CD4-positive, CD25-positive, alpha-beta regulatory T cell (primary cell): ENCODE measurements around the gene BOK. TPM values are rescaled to one million over a fixed set of nuclear protein-coding genes. Genes with fewer than 3 reads are reported as not detected.

Experiments
- ATAC-seq, 2 donors: fragments of 150-1000 bp; cut with Tn5 transposase; one replicate each; pipeline ENCODE4 v1.10.0; 2021; ENCODE audit warnings: low read depth in 2 of 2, moderate number of reproducible peaks in 2 of 2, moderate library complexity in 1 of 2
- DNase-seq, 3 donors: peaks; one replicate each; pipeline versions ENCODE4 v3.0.0 to v3.0.0-alpha.2; 2012 to 2022; ENCODE audit warnings: mixed read lengths in 1 of 3
- H3K27ac ChIP-seq: one replicate; pipeline ENCODE4 v1.7.0; 2013; ENCODE audit warnings: mild to moderate bottlenecking, low read length; ENCODE audit not compliant: insufficient read depth, poor library complexity, severe bottlenecking
- H3K27me3 ChIP-seq: one replicate; pipeline ENCODE4 v1.7.0; 2013; ENCODE audit warnings: low read length; ENCODE audit not compliant: control insufficient read depth, insufficient read depth
- H3K36me3 ChIP-seq: one replicate; pipeline ENCODE4 v1.7.0; 2013; ENCODE audit warnings: mild to moderate bottlenecking, low read length, moderate library complexity; ENCODE audit not compliant: control insufficient read depth, insufficient read depth
- H3K4me1 ChIP-seq: 2 replicates; pipeline ENCODE4 v1.7.0; 2013; ENCODE audit warnings: mild to moderate bottlenecking, low read length; ENCODE audit not compliant: insufficient read depth, control insufficient read depth, poor library complexity, severe bottlenecking
- H3K4me3 ChIP-seq: one replicate; pipeline ENCODE4 v1.7.0; 2013; ENCODE audit warnings: low read depth, mild to moderate bottlenecking, low read length, moderate library complexity
- H3K9me3 ChIP-seq, 2 experiments: 1 replicate in 1 of 2; 2 replicates in 1 of 2; pipeline ENCODE4 v1.7.0; 2013; ENCODE audit warnings: low read length in 2 of 2, mild to moderate bottlenecking in 1 of 2, moderate library complexity in 1 of 2; ENCODE audit not compliant: control insufficient read depth in 2 of 2
- H3K27ac Mint-ChIP-seq, 3 donors: one replicate each; pipeline ENCODE4 v1.8.0; 2020 to 2022; ENCODE audit warnings: mild to moderate bottlenecking in 3 of 3, mixed read lengths in 3 of 3, moderate library complexity in 2 of 3
- H3K27me3 Mint-ChIP-seq: one replicate; pipeline ENCODE4 v1.8.0; 2022; ENCODE audit warnings: mild to moderate bottlenecking, mixed read lengths
- H3K36me3 Mint-ChIP-seq: one replicate; pipeline ENCODE4 v1.8.0; 2020; ENCODE audit warnings: mixed read lengths
- H3K4me1 Mint-ChIP-seq, 4 donors: one replicate each; pipeline ENCODE4 v1.8.0; 2020 to 2022; ENCODE audit warnings: mixed read lengths in 4 of 4, mild to moderate bottlenecking in 1 of 4
- H3K4me3 Mint-ChIP-seq, 4 donors: one replicate each; pipeline ENCODE4 v1.8.0; 2020 to 2022; ENCODE audit warnings: mild to moderate bottlenecking in 4 of 4, mixed read lengths in 4 of 4, moderate library complexity in 3 of 4
- H3K9me3 Mint-ChIP-seq, 7 donors: one replicate each; pipeline ENCODE4 v1.8.0; 2020 to 2022; ENCODE audit warnings: mixed read lengths in 7 of 7, mild to moderate bottlenecking in 3 of 7, moderate library complexity in 2 of 7
- polyA plus RNA-seq, 4 donors: library from polyadenylated mRNA; unstranded; fragments of 300-500 nt; fragmentation: Illumina TruSeq; gene quantifications; one replicate each; pipeline ENCODE4 v1.2.3, GENCODE V29; 2021
- total RNA-seq: library from RNA; stranded (reverse); gene quantifications from one replicate; pipeline ENCODE4 v1.2.3, GENCODE V29; 2022

The BOK gene
- total and polyA plus RNA-seq, 5 donors from 2014 or later = not detected

DNA sequence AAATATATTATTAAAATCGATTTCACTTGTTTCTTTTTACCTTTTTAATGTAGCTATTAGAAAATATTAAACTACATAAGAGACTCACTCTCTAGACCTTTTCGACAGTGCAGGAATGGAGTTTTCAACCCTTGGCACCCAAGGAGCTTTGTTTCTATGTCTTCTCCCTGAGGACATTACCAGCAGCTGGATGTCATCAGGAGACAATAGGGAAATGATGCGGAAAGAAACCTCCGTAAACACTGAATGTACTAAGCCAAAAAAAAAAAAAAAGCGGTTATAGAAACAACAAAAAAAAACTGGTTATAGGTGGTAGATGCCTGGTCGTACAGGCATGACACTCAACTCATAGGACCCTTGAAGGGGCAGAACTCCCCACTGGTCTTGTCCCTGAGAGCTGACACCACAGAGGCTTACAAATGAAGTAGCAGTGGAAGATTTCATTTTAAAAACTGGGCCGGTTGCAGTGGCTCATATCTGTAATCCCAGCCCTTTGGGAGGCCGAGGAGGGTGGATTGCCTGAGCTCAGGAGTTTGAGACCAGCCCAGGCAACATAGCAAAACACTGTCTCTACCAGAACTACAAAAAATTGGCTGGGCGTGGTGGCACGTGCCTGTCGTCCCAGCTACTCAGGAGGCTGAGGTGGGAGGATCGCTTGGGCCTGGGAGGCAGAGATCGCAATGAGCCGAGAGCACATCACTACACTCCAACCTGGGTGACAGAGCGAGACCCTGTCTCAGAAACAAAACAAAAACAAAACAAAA, 54.7 kb downstream of the BOK start:
- Mint-ChIP-seq H3K4me1 (peaks cover 18 to 57% (median 38%) of the 10 kb centered on the region in 4 donors), H3K27me3 (no peaks in the 10 kb centered on the region), H3K4me3 (peak overlapping the region in 2 of 4 donors; percentile 60 to 76), H3K36me3 (no peaks in the 10 kb centered on the region), H3K27ac (no peak overlapping the region), H3K9me3 (no peaks in the 10 kb centered on the region)
- Histone ChIP-seq H3K36me3 (no peaks in the 10 kb centered on the region), H3K27me3 (no peaks in the 10 kb centered on the region), H3K4me1 (peaks cover 39% of the 10 kb centered on the region), H3K9me3 (no peaks in the 10 kb centered on the region), H3K4me3 (no peak overlapping the region), H3K27ac (no peak overlapping the region)
- ATAC-seq = no peak
- no peak for DNase-seq

DNA sequence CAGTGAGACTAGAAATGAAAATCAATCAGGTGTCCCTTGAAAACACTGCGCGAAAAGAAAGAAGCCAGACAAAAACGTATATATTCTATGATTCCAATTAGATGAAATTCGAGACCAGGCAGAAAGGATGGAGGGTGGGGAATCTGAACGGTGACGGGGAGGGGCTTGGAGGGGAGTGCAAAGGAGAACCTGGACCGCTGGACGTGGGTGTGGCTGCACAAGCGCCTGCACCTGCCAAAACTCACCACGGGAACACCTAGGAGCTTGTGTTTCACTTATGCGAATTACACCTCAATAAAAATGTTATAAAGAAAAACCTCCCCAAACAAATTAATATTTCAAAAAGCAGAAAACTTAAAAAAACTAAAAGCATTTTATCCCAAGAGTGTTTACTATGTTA, 56.5 kb downstream of the BOK start:
- no peaks in the 10 kb centered on the region for H3K9me3 Mint-ChIP-seq
- H3K4me3 ChIP-seq = no peak overlapping the region
- H3K27ac ChIP-seq = no peak overlapping the region
- no peak for DNase-seq
- H3K4me1 Mint-ChIP-seq = peaks cover 6 to 56% (median 34%) of the 10 kb centered on the region in 4 donors
- H3K27me3 ChIP-seq = no peaks in the 10 kb centered on the region
- H3K4me1 ChIP-seq = peaks cover 26% of the 10 kb centered on the region
- no peaks in the 10 kb centered on the region for H3K36me3 ChIP-seq
- H3K27me3 Mint-ChIP-seq = no peaks in the 10 kb centered on the region
- H3K4me3 Mint-ChIP-seq = peak overlapping the region in 1 of 4 donors; percentile 56
- no peaks in the 10 kb centered on the region for H3K36me3 Mint-ChIP-seq
- ATAC-seq = no peak
- no peak overlapping the region for H3K27ac Mint-ChIP-seq
- no peaks in the 10 kb centered on the region for H3K9me3 ChIP-seq

DNA sequence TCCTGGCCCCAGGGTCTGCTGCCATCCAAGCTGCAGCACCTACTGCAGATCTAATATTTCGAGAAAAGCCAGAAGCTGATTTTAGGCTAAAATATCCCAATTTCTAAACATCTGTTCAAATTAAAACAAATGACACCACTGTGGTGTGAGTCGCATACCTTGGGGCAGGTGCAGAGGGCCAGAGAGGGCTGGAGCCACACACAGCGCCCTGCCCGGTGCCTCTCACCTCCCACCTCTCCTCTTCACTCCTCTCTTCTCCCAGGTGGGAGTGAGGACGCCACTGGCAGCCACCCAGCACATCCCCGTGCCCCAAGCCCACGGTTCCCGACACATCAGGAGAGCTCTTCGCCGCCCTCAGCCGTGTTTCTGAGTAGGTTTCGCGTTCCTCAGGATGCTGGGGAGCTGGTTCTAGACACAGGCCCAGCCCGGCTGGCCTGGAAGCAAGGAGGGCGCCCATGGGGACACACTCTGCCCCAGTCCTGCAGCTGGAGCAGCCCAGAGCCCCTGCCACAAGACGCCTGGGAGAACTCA, 57.0 kb downstream of the BOK start:
- no peaks in the 10 kb centered on the region for H3K36me3 ChIP-seq
- peaks cover 20% of the 10 kb centered on the region for H3K4me1 ChIP-seq
- no peaks in the 10 kb centered on the region for H3K27me3 ChIP-seq
- Mint-ChIP-seq H3K36me3 (peaks cover under 1% of the 10 kb centered on the region), H3K4me1 (peaks cover 6 to 51% (median 34%) of the 10 kb centered on the region in 4 donors), H3K27me3 (no peaks in the 10 kb centered on the region), H3K27ac (peak overlapping the region in 2 of 3 donors; percentile 46 to 92), H3K9me3 (no peaks in the 10 kb centered on the region), H3K4me3 (peak overlapping the region in 3 of 4 donors; percentile 54 to 93 (median 87))
- ATAC-seq (no peak), DNase-seq (no peak)
- no peak overlapping the region for H3K27ac ChIP-seq
- no peak overlapping the region for H3K4me3 ChIP-seq
- no peaks in the 10 kb centered on the region for H3K9me3 ChIP-seq

DNA sequence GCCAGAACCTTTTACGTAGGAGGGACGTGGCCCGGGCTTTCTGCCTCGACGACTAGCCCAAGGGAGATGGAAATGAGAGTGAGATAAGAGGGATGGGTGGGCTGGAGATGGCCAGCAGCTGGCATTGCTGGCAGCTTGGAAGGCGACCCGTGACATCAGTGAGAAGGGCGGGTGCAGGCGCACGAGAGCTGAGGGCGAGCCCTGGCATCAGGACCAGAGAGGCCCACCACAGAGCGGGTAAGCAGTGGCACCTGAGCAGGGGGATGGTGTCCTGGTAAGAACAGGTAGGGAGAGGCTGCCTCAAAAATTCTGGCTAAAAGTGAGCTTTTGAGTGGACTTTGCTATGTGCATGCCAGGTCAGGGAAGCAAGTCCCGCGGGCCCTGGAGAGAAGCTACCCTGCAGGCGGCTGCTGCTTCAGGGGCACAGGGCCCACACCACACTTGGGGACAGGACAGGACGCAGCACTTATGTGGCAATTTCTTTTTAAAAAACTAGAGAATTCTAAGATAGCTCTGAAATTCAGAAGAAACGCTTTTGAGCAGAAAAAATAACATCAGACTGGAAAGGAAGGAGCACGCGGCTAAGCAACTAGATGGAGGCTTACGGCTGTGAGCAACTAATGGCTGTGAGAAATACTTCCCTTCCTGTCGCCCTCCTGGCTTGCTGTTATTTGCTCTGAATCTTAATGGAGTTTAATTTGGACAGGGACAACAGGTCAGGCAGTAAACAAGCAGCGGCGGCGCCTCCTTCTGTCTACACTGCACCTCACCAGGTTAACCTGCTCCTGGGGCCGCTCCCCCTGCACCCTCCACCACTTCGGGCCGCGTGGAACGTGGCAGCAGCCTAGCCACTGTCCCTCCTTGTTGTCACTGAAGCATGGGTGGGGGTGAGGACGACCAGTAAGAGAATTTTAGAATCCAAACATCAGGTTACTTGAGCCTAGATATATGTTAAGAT, 57.9 kb downstream of the BOK start:
- DNase-seq (no peak), ATAC-seq (no peak)
- Histone ChIP-seq H3K27ac (peak overlapping the region; percentile 75), H3K27me3 (no peaks in the 10 kb centered on the region), H3K9me3 (no peaks in the 10 kb centered on the region), H3K4me1 (peaks cover 18% of the 10 kb centered on the region), H3K36me3 (no peaks in the 10 kb centered on the region), H3K4me3 (peak overlapping the region; percentile 91)
- peak overlapping the region; percentile 54 to 95 (median 92) for H3K4me3 Mint-ChIP-seq
- peak overlapping the region; percentile 46 to 95 (median 92) for H3K27ac Mint-ChIP-seq
- no peaks in the 10 kb centered on the region for H3K9me3 Mint-ChIP-seq
- H3K36me3 Mint-ChIP-seq = peaks cover 6% of the 10 kb centered on the region
- no peaks in the 10 kb centered on the region for H3K27me3 Mint-ChIP-seq
- H3K4me1 Mint-ChIP-seq = peaks cover 9 to 52% (median 38%) of the 10 kb centered on the region in 4 donors

DNA sequence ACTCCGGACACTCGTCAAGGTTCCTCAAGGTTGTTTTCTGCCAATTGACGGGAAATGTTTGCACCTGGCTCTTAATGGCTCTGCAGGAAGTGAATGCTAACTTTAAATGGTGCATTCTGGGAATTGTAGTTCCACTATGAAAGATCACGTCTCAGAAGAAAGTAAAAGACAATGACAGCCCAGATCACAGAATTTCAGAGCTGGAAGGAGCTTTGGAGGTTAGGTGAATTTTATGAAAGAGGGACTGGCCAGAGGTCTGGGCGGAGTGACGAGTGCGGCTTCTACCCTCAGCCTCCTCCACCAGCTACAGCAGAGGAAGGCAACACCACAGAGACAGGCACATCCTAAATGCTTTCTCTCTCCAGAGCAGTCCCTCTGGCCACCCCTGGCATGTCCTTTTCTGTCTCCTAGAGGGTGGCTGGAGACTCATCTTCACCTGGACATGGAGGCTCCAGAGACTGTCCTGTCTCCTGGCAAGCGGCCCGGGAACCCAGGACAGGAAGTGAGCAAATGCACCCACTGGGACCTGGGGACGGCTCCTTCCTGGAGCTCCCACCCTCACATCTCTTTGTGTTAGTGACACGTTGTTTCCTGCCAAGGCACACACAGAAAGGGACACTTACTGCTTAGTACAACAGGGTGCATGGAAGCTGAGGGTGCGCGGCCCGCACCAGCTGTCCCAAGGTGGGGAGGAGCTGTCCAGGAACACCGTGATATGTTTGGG, 59.0 kb downstream of the BOK start:
- Mint-ChIP-seq H3K4me1 (peaks cover 11 to 45% (median 34%) of the 10 kb centered on the region in 4 donors), H3K36me3 (peaks cover 8% of the 10 kb centered on the region), H3K27me3 (no peaks in the 10 kb centered on the region), H3K27ac (peak overlapping the region; percentile 90 to 98 (median 92)), H3K4me3 (peak overlapping the region; percentile 82 to 95 (median 92)), H3K9me3 (no peaks in the 10 kb centered on the region)
- peak overlapping the region; percentile 91 for H3K4me3 ChIP-seq
- peak; percentile 19 to 82 (median 69) for DNase-seq
- no peaks in the 10 kb centered on the region for H3K9me3 ChIP-seq
- H3K4me1 ChIP-seq = peaks cover 18% of the 10 kb centered on the region
- ATAC-seq = peak; percentile 74 to 75
- peak overlapping the region; percentile 75 for H3K27ac ChIP-seq
- no peaks in the 10 kb centered on the region for H3K36me3 ChIP-seq
- H3K27me3 ChIP-seq = no peaks in the 10 kb centered on the region

DNA sequence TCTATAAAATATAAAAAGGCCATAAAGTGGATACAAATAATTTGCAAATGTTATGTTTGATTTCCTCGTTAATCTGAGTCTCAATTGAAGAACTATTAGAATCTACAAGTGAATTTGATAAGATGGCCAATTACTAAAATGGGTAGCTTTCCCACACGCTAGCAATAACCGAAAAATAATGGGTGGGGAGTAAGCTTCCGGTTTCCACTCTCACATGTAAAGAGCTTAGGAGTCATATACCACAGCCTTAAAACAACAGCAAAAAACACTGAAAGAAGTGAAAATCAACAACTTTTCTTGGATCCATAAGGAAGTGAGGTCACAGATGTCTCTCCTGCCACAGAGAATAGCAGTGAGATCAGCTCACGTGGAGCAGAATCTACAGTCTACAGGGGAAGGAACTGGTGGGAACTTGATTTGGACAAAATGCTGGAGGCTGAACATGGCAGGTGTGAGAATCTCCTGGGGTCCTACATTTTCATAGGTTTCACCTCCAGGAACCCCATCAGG, 59.8 kb downstream of the BOK start:
- ATAC-seq (no peak), DNase-seq (peak in 1 of 3 donors; percentile 21)
- H3K27me3 ChIP-seq = no peaks in the 10 kb centered on the region
- Mint-ChIP-seq H3K27ac (peak overlapping the region in 2 of 3 donors; percentile 90 to 92), H3K4me3 (peak overlapping the region; percentile 82 to 95 (median 92)), H3K9me3 (no peaks in the 10 kb centered on the region), H3K27me3 (no peaks in the 10 kb centered on the region), H3K36me3 (peaks cover 8% of the 10 kb centered on the region), H3K4me1 (peaks cover 11 to 45% (median 33%) of the 10 kb centered on the region in 4 donors)
- H3K4me1 ChIP-seq = peaks cover 18% of the 10 kb centered on the region
- peak overlapping the region; percentile 75 for H3K27ac ChIP-seq
- H3K9me3 ChIP-seq = no peaks in the 10 kb centered on the region
- no peaks in the 10 kb centered on the region for H3K36me3 ChIP-seq
- H3K4me3 ChIP-seq = peak overlapping the region; percentile 91

DNA sequence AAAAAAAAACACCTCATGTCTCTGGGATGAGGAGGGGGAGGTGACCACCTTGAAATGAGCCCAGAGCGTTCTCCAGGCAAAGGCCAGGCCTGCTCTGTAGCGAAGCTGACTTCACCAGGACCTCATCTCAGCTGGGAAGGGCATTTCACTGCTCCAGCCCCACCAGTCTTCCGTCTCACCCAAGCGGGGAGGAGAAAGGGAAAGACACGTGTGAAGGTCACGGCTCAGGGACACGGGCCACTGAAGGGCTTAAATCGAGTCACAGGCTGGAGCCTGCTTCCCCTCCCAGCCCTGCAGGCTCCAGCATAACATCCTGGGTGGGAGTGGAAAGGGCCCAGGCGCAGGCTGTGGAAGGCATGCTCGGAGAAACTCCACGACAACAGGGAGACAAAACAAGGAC, 60.3 kb downstream of the BOK start:
- H3K4me1 ChIP-seq = peaks cover 18% of the 10 kb centered on the region
- H3K27me3 Mint-ChIP-seq = no peaks in the 10 kb centered on the region
- H3K4me3 ChIP-seq = no peak overlapping the region
- H3K4me3 Mint-ChIP-seq = peak overlapping the region in 2 of 4 donors; percentile 50 to 81
- peaks cover 11 to 47% (median 31%) of the 10 kb centered on the region in 4 donors for H3K4me1 Mint-ChIP-seq
- H3K27ac Mint-ChIP-seq = peak overlapping the region in 1 of 3 donors; percentile 92
- DNase-seq (no peak), ATAC-seq (no peak)
- H3K27me3 ChIP-seq = no peaks in the 10 kb centered on the region
- peaks cover 8% of the 10 kb centered on the region for H3K36me3 Mint-ChIP-seq
- no peaks in the 10 kb centered on the region for H3K36me3 ChIP-seq
- no peaks in the 10 kb centered on the region for H3K9me3 Mint-ChIP-seq
- no peaks in the 10 kb centered on the region for H3K9me3 ChIP-seq
- H3K27ac ChIP-seq = no peak overlapping the region
